ENCODE results near the gene GBP5. TPM values are rescaled to one million over a fixed set of nuclear protein-coding genes. Genes with fewer than 3 reads are reported as not detected.
"Not testable (repeated sequence)": the region's sequence is repeated elsewhere in the genome, so short reads cannot be mapped to it uniquely, and the experiment has no call there.

Gene GBP5
- 0.25 and 0.26 TPM in 2 replicates for total RNA-seq

- not testable (repeated sequence) for DNase-seq (ENCODE audit: low read depth in 2 of 2)
These were observed at the start of gene GBP5 for GRCh38 chr1:89272269-89273041. GBP5 (minus strand) TSS chr1:89272860; CDS start chr1:89269555, 3,305 bp downstream.

- no peak for DNase-seq (ENCODE audit: low read depth in 2 of 2)
These were observed 49.7 kb upstream of the GBP5 start for GRCh38 chr1:89322402-89322801.

GRCh38 chr1:89312572-89312971 lies 39.9 kb upstream of the GBP5 start:
- DNase-seq (ENCODE audit: low read depth in 2 of 2) = no peak

GRCh38 chr1:89311757-89312156 lies 39.1 kb upstream of the GBP5 start:
- DNase-seq (ENCODE audit: low read depth in 2 of 2) = peak in 1 of 2 donors; percentile 18

GRCh38 chr1:89310976-89311375 lies 38.3 kb upstream of the GBP5 start:
- DNase-seq (ENCODE audit: low read depth in 2 of 2) = no peak

GRCh38 chr1:89310505-89310904 lies 37.8 kb upstream of the GBP5 start:
- peak in 1 of 2 donors; percentile 15 for DNase-seq (ENCODE audit: low read depth in 2 of 2)

GRCh38 chr1:89309828-89310227 lies 37.2 kb upstream of the GBP5 start:
- no peak for DNase-seq (ENCODE audit: low read depth in 2 of 2)

GRCh38 chr1:89306273-89306672 lies 33.6 kb upstream of the GBP5 start:
- no peak for DNase-seq (ENCODE audit: low read depth in 2 of 2)

GRCh38 chr1:89305493-89305892 lies 32.8 kb upstream of the GBP5 start:
- DNase-seq (ENCODE audit: low read depth in 2 of 2) = no peak

- DNase-seq (ENCODE audit: low read depth in 2 of 2) = no peak
These were observed 32.0 kb upstream of the GBP5 start for GRCh38 chr1:89304572-89305230.

- DNase-seq (ENCODE audit: low read depth in 2 of 2) = no peak
These were observed 30.2 kb upstream of the GBP5 start for GRCh38 chr1:89302697-89303332.

GRCh38 chr1:89299739-89300463 lies 27.2 kb upstream of the GBP5 start:
- not testable (repeated sequence) for DNase-seq (ENCODE audit: low read depth in 2 of 2)

- DNase-seq (ENCODE audit: low read depth in 2 of 2) = no peak
These were observed 25.8 kb upstream of the GBP5 start for GRCh38 chr1:89298461-89298860.

- no peak for DNase-seq (ENCODE audit: low read depth in 2 of 2)
These were observed 22.5 kb upstream of the GBP5 start for GRCh38 chr1:89295187-89295586.

- no peak for DNase-seq (ENCODE audit: low read depth in 2 of 2)
These were observed 18.6 kb upstream of the GBP5 start for GRCh38 chr1:89291276-89291675.

GRCh38 chr1:89288051-89288340 lies 15.3 kb upstream of the GBP5 start:
- no peak for DNase-seq (ENCODE audit: low read depth in 2 of 2)

GRCh38 chr1:89287181-89288050 lies 14.8 kb upstream of the GBP5 start:
- no peak for DNase-seq (ENCODE audit: low read depth in 2 of 2)

- DNase-seq (ENCODE audit: low read depth in 2 of 2) = peak in 1 of 2 donors; percentile 1
These were observed 14.0 kb upstream of the GBP5 start for GRCh38 chr1:89286549-89287180.

- no peak for DNase-seq (ENCODE audit: low read depth in 2 of 2)
These were observed 13.2 kb upstream of the GBP5 start for GRCh38 chr1:89285745-89286380.
